BJ (cell line): Measurements from ENCODE around the gene PLSCR1. TPM values are rescaled to one million over a fixed set of nuclear protein-coding genes. Genes with fewer than 3 reads are reported as not detected.

ENCODE experiments used
- CTCF ChIA-PET: fragments of 350-600 bp; formaldehyde crosslinking; extraction: SDS; loops from one replicate; lab custom pipeline; 2021; ENCODE audit warnings: antibody characterized with exemption, inconsistent platforms; lab: Yijun Ruan, JAX
- POLR2A ChIA-PET: fragments of 300-600 bp; sonication (Branson Sonifier 250); formaldehyde crosslinking; extraction: SDS; loops from one replicate; lab custom pipeline; 2021; ENCODE audit warnings: antibody characterized with exemption; lab: Charles Lee
- DNase-seq: peaks from one replicate; pipeline ENCODE4 v3.0.0-alpha.2; 2011; ENCODE audit warnings: low read depth
- H3K27me3 ChIP-seq: 2 replicates; pipeline ENCODE4 v1.6.0; 2011; ENCODE audit warnings: low read length; ENCODE audit not compliant: control insufficient read depth, insufficient read depth
- H3K36me3 ChIP-seq: 2 replicates; pipeline ENCODE4 v1.5.1; 2011; ENCODE audit warnings: low read length; ENCODE audit not compliant: control insufficient read depth, insufficient read depth
- H3K4me3 ChIP-seq: 2 replicates; pipeline ENCODE4 v1.5.1; 2011; ENCODE audit warnings: low read depth, mild to moderate bottlenecking, control low read depth, low read length
- polyA plus RNA-seq: library from polyadenylated mRNA; depleted of rRNA; stranded (reverse); fragments of >200 nt; gene quantifications from 2 replicates; pipeline ENCODE4 v1.2.3, GENCODE V29; 2011
- TF ChIP-seq, protein P1 (sequence below): IDR thresholded peaks from 2 replicates; pipeline ENCODE4 v1.5.1; 2011; ENCODE audit warnings: low read depth, mild to moderate bottlenecking, control low read depth, inconsistent platforms, low read length, moderate library complexity; ENCODE audit not compliant: insufficient read depth

The PLSCR1 gene
- polyA plus RNA-seq, 1 experiment = 26.3 TPM

DNA sequence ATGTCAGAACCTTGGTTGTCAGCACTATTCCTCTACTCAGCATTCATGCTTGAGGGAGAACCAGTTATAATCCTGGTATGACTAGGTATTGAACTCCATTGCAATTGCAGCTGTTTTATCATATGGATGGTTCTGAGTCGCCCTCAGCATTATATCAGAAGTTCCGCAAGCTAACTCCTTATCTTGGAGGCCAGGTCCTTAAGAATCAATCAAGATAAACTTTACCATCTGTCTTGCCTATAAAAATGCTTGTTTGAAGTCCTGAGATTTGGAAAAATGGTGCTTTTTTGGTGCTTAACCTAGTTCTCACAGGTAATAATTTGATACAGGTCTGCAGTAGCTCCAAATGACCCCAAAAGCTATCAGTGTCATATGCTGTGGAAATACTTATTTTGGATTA, 16.3 kb upstream of the PLSCR1 start:
- no peak for DNase-seq
- CTCF ChIA-PET = interaction anchor here (1.0 to 1.7 kb wide), 2 partner anchors 17 to 20 kb away, joined by 3 read pairs; no protein-coding TSS in a partner anchor
- TF ChIP-seq, protein P1, sequence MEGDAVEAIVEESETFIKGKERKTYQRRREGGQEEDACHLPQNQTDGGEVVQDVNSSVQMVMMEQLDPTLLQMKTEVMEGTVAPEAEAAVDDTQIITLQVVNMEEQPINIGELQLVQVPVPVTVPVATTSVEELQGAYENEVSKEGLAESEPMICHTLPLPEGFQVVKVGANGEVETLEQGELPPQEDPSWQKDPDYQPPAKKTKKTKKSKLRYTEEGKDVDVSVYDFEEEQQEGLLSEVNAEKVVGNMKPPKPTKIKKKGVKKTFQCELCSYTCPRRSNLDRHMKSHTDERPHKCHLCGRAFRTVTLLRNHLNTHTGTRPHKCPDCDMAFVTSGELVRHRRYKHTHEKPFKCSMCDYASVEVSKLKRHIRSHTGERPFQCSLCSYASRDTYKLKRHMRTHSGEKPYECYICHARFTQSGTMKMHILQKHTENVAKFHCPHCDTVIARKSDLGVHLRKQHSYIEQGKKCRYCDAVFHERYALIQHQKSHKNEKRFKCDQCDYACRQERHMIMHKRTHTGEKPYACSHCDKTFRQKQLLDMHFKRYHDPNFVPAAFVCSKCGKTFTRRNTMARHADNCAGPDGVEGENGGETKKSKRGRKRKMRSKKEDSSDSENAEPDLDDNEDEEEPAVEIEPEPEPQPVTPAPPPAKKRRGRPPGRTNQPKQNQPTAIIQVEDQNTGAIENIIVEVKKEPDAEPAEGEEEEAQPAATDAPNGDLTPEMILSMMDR = no peak

DNA sequence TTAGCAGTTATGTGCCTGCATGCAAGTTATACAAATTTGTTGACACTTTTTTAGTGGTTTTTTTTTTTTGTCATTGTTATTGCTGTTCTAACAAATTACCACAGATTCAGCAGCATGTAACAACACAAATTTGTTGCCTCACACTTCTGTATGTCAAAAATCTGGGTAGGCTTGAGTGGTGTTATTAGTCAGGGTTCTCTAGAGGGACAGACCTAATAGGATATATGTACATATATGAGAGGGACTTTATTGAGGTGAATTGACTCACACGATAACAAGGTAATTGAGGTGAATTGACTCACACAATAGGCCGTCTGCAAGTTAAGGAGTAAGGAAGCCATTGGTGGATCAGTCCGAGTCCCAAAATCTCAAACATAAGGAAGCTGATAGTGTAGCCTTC, 15.0 kb upstream of the PLSCR1 start:
- Histone ChIP-seq H3K27me3 (no peaks in the 10 kb centered on the region), H3K36me3 (no peaks in the 10 kb centered on the region), H3K4me3 (no peak overlapping the region)
- DNase-seq = no peak
- CTCF ChIA-PET = interaction anchor here (1.7 kb wide), 1 partner anchor 18 kb away, joined by 3 read pairs; no protein-coding TSS in a partner anchor
- POLR2A ChIA-PET = no interaction called here
- TF ChIP-seq, protein P1 = no peak

More for the DNA sequence above, 16.3 kb upstream of the PLSCR1 start:
- no peaks in the 10 kb centered on the region for H3K36me3 ChIP-seq
- H3K4me3 ChIP-seq = no peak overlapping the region
- no peaks in the 10 kb centered on the region for H3K27me3 ChIP-seq
- POLR2A ChIA-PET = no interaction called here

DNA sequence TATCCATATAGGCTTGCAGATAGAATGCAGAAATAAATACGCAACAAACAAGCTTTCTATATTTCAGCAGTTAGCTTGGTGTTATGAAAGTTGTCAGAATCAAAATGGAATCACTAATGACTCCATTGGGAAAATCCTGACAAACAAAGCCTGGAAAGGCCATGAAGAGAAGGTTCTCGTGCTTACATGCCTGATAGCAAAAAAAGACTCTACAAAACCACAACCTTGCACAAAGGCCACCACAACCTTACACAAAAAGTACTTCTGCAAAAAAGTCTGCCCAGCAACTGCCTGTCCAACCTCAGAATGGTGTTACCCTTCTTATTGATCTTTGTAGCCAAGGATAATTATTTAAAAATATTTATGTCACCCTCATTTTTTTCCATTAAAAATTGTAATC, 14.4 kb upstream of the PLSCR1 start:
- H3K4me3 ChIP-seq = no peak overlapping the region
- H3K36me3 ChIP-seq = no peaks in the 10 kb centered on the region
- TF ChIP-seq, protein P1 = no peak
- CTCF ChIA-PET = no interaction called here
- POLR2A ChIA-PET = no interaction called here
- no peaks in the 10 kb centered on the region for H3K27me3 ChIP-seq
- no peak for DNase-seq

DNA sequence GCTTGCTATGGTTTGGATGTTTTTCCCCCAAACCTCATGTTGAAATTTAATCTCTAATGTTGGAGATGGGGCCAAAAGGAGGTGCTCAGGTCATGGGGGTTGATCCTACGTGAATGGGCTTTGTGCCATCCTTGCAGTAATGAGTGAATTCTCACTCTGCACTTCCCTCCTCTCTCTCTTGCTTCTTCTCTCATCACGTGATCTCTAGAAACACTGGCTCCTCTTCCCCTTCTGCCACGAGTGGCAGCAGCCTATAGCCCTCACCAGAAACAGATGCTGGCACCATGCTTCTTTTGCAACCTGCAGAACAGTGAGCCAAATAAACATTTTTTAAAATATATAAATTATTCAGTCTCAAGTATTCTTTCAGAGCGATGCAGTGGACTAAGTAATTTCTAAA, 13.3 kb upstream of the PLSCR1 start:
- no peak for DNase-seq
- CTCF ChIA-PET = no interaction called here
- Histone ChIP-seq H3K27me3 (no peaks in the 10 kb centered on the region), H3K36me3 (no peaks in the 10 kb centered on the region), H3K4me3 (no peak overlapping the region)
- TF ChIP-seq, protein P1 = no peak
- POLR2A ChIA-PET = no interaction called here

DNA sequence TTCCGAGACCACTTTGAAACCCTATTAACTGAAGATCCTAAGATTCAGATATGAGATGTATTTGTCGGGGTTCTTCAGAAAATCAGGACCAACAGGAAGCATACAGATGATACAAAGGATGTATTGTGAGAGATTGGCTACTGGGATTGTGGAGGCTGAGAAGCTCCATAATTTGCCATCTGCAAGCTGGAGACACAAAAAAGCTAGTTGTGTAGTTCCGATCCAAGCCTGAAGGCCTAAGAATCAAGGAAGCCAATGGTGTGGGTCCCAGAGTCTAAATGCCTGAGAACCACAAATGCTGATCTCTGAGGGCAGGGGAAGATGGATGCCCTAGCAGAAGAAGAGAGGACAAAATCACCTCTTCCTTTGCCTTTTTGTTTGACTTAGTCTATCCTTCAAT, 10.9 kb upstream of the PLSCR1 start:
- no peak overlapping the region for H3K4me3 ChIP-seq
- no peak for DNase-seq
- ChIA-PET POLR2A (no interaction called here), CTCF (interaction anchor here (0.7 kb wide), 1 partner anchor 9 kb away, joined by 3 read pairs; no protein-coding TSS in a partner anchor)
- H3K36me3 ChIP-seq = no peaks in the 10 kb centered on the region
- H3K27me3 ChIP-seq = no peaks in the 10 kb centered on the region
- TF ChIP-seq, protein P1 = no peak
